IPS-18c (cell line): ENCODE data around the gene ZNF697.

ENCODE experiments used
- H3K4me3 ChIP-seq: 2 replicates; pipeline ENCODE4 v1.7.0; 2013; ENCODE audit warnings: low read depth, mild to moderate bottlenecking, low read length, moderate library complexity; ENCODE audit not compliant: insufficient read depth
- H3K9me3 ChIP-seq: one replicate; pipeline ENCODE4 v1.6.1; 2013; ENCODE audit warnings: mild to moderate bottlenecking, low read length, moderate library complexity; ENCODE audit not compliant: control insufficient read depth, insufficient read depth

The ZNF697 gene

DNA sequence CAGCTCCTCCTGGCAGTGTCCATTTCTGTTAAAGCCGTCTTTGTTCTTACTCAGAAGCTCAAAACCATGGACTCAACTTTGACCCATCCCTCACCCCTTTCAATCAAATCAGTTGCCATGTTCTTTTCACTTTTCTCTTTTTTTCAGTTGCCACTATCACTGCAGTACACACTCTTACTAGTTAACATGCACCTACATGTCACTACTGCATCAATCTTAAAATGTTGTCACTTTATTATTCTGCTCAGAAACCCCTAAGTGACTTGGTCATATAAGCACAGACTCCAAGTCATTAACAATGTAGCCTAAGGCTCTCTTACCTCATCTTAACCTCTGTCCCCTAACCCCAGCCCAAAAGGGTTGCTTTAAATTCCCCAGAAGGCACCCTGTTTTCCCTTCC is 9.0 kb downstream of the ZNF697 start:
- H3K4me3 ChIP-seq = no peak overlapping the region
- no peaks in the 10 kb centered on the region for H3K9me3 ChIP-seq

DNA sequence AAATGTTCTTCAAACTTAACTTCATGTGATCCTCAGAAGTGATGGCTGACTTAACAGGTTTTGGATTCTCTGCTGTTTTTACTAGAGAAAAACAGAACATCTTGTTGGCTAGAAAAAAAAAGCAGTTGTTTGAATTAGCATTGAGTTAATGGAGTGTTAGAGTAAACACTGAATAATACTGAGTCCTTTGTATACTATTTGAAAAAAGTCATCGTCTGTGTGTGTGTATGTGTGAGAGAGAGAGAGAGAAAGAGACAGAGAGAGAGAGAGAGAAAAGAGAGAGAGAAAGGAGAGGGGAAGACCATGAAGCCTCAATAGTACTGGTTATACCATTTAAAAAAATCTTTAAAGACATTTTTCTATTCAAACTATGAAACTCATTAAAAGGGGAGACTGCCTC is 10.4 kb downstream of the ZNF697 start:
- Histone ChIP-seq H3K9me3 (no peaks in the 10 kb centered on the region), H3K4me3 (no peak overlapping the region)

DNA sequence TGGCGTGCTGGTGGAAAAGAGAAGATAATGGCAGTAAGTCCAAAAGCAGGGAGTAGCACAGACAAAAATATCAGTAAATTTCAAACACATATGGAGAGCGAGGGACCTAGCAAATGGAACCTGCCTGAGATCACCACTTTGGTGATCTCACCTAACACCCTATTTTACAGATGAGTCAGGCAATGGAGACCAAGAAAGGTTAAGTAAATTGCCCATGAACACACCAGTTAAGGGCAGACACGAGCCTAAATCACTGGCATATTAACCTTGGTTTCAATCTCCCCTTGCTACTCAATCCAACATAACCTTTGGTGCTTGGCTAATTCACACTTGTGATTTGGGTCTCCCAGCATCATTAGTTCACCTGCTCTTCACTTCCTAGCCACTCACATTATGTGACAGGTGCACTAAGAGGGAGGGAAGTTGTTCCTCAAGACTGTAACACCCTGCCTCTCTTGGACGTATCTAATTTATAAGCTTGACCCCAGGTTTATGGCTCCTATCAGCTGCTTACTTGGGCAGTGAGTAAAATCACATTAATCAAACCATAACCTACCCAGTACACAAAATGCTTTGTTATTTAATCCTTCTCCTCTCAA is 11.5 kb downstream of the ZNF697 start:
- Histone ChIP-seq H3K9me3 (no peaks in the 10 kb centered on the region), H3K4me3 (no peak overlapping the region)

DNA sequence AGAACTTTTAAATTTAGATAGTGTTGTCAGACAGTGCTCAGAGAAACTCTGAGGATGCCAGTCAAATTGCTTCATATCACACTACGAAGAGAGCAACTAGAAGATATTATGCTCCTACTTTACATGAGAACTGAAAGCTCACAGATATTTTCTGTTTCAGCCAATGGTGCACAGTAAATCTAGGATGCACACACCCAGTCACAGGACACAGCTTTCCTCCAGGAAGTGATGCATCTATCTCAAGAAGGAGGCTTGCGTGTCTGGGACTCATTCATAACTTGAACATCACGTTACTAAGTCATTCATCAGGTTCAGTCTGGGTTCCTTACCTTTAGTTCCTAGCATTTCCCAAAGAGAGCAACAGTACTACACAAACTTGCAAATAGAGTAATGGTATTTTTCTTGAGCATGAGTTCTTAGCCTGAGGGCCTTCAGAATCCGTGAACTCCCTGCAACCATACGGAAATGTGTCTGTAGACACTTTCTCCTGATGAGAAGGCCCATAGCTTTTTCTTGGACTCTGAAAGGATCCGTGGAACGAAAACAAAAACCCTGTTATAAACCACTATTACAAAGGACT is 12.2 kb downstream of the ZNF697 start:
- H3K9me3 ChIP-seq = no peaks in the 10 kb centered on the region
- H3K4me3 ChIP-seq = no peak overlapping the region

DNA sequence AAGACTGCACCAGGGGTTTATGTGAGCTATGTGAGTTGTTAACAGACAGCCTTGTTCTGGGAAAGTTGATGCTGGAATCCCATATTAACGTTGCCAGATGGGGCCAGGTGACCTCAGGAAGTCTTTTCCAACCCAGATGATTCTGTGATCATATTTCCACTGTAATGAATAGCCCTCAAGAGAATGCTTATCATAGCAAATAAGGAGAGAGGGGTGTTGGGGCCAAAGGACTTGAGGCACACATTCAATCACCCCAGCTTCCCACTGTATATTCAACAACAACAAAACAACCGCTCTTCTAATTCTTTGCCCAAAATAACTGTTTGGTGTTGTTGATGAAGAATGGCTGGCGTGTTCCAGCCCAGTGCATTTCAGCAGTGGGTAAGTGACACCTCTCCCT is 14.1 kb downstream of the ZNF697 start:
- no peaks in the 10 kb centered on the region for H3K9me3 ChIP-seq

DNA sequence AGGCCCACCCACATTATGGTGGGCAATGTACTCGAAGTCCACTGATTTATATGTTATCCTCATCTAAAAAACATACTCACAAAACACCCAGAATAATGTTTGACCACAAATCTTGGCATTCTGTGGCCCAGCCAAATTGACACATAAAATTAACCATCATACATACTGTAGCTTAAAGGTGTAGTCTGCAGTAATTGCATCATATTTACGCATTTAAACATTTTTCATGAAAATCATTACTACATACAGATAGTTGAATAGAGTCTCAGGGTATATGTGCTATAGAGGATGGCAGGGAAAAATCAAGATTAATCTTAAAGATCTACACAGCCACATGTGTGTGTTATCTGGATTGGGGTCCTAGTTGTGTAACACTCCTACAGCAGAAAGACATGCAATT is 14.5 kb downstream of the ZNF697 start:
- no peak overlapping the region for H3K4me3 ChIP-seq
- H3K9me3 ChIP-seq = no peaks in the 10 kb centered on the region

More for the DNA sequence above, 14.1 kb downstream of the ZNF697 start:
- H3K4me3 ChIP-seq = no peak overlapping the region

DNA sequence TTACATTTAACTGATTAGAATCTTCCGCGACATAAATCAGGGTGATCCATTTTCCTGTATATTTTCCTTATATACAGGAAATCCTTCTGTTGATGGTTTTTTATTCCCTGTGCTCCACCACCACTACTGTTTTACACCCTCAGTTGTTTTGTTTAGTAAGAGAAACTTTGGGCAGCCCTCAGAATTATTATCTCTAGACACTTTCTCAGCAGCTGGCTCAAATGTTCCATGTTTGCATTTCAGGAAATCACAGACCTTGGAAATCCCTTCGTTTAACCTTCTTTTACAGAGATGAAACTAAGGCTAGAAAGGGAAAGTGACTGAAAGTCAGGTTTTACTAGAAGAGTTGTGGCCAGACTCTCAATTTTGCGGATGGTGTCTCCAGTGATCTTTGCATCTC is 15.2 kb downstream of the ZNF697 start:
- H3K4me3 ChIP-seq = no peak overlapping the region
- no peaks in the 10 kb centered on the region for H3K9me3 ChIP-seq

DNA sequence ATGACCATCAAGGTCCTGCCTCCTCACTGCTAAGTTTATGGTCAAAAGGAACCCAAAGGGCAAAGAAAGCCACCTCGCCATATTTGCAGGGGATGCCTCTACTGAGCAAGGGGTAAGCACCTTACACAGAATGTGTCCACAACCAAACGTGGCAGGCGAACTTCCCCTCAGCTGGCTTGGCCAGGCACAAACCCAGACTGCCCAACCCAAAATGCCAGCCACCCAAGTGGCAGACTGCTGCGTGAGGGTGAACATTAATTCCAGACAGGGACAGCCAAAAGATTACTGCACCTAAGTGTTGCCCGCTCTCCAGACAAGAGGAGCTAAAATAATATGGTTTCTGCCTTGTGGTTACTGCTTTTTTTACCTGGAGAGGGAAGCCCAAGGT is 16.0 kb downstream of the ZNF697 start:
- H3K4me3 ChIP-seq = no peak overlapping the region
- no peaks in the 10 kb centered on the region for H3K9me3 ChIP-seq

DNA sequence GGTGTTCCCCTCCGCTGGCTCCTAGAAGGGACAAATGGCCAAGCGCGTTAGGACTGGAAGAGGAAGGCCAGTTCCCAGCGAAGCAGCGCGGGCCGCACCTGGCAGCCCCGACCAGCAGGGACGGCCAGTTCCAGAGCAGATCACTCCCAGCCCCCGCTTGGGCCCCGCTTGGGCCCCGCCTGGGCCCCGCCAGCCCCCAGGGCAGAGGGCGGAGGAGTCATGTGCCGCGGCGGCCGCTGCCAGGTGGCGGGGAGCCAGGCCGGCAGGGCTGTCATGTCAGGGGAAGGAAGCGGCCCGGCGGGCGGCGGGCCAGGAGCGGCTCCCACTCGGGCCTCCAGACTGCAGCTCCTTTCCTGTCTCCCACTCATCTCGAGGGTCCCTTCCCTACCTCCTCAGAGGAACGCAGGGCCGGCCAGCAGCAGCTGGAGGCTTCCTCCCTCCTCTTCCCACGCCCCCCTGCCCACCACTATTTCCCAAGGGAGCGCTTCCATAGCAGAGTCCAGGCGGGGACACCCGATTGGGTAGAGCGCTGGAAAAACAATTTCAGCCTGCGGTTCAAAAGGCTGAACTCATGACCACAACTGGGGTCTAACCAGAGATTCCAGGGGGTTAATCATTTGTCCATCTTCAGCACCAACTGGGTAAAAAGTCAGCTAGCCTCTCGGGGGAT is 16.5 kb downstream of the ZNF697 start:
- Histone ChIP-seq H3K9me3 (no peaks in the 10 kb centered on the region), H3K4me3 (no peak overlapping the region)

DNA sequence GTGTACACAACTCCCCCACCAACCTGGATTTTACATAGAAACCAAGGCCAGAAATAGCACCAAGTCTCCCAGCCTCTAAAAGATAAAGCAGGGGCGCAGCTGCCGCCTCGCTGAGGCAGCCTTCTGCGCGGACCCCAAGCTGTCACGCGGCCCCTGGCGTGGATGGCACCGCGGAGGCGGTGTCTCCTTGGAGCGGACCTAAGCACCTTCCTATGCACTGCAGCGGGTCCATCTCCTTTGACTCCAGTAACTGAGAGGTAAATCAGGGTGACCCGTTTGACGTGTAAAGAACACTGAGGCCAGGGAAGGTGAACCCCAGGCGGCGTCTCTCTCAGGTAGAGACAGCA is 17.0 kb downstream of the ZNF697 start:
- Histone ChIP-seq H3K4me3 (no peak overlapping the region), H3K9me3 (no peaks in the 10 kb centered on the region)

DNA sequence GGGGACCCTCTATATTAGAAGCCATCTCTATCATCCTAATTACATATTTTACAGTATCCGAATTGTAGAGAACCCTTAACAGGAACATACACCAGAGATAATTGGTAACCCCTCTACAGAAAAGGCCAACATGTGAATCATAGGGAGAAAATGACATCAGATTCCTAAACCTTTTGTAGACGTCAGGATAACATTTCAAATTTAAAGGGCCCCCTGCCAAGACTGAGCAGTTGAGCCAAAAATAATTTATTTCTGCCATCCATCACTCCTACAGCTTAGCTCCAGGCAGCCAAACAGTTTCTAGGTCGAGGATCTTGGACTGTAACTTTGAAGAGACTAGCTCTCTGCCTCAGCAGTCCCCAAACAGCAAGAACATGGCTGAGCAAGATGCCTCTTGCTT is 21.2 kb downstream of the ZNF697 start:
- H3K9me3 ChIP-seq = peaks cover 2% of the 10 kb centered on the region

DNA sequence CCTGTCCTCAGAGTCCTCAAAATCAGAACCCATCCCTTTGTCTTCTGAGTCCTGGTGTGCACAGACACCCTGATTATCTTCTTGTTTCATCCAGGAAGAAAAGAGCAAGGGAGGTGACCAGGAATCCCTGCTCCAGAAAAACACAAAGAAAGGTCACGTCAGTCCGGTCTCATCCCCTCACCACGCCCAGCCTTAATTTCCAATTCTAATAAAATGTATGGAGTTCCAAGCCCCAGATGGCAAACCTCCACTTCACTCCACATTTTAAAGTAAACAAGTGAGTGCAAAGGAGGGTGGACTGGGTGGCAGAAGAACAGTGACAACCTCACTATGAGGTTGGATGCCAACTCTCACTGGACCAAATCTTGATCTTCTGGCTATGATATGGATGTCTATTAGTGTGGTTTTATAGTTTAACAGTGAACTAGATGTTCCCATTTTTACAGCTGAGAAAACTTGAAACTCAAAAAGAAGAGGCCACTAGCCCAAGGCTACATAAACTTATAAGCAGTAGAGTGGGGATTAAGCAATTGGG is 22.0 kb downstream of the ZNF697 start:
- Histone ChIP-seq H3K4me3 (no peak overlapping the region), H3K9me3 (peaks cover 2% of the 10 kb centered on the region)

More for the DNA sequence above, 21.2 kb downstream of the ZNF697 start:
- no peak overlapping the region for H3K4me3 ChIP-seq

DNA sequence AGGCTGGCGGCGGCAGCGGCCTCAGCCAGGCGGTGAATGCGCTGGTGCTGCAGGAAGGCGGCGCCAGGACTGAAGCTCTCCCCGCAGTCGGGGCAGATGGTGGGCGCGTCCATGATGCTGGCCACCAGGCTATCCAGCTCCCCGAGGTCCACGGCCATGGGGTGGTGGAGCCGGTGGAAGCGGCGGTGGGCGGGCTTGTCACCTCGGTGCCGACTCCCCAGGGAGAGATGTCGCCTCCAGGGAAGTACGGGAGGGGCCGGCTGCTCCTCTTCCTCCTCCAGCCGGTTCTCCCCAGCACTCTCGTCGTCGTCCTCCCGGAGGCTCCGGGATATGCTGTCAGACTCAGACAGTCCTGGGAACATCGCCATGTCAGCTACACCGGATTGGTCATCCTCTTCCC is 24.4 kb downstream of the ZNF697 start:
- H3K4me3 ChIP-seq = no peak overlapping the region
- peaks cover 2% of the 10 kb centered on the region for H3K9me3 ChIP-seq

DNA sequence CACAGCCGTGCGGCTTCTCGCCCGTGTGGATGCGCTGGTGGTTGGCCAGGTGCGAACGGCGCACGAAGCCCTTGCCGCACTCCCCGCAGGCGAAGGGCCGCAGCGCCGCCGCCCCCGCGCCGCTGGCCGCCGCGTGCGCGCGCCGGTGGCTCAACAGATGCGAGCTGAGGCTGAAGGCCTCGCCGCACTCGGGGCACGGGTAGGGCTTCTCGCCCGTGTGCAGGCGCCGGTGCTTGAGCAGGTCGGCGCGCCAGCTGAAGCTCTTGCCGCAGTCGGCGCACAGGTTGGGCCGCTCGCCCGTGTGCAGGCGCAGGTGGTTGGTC is 24.9 kb downstream of the ZNF697 start:
- peaks cover 2% of the 10 kb centered on the region for H3K9me3 ChIP-seq
- no peak overlapping the region for H3K4me3 ChIP-seq

DNA sequence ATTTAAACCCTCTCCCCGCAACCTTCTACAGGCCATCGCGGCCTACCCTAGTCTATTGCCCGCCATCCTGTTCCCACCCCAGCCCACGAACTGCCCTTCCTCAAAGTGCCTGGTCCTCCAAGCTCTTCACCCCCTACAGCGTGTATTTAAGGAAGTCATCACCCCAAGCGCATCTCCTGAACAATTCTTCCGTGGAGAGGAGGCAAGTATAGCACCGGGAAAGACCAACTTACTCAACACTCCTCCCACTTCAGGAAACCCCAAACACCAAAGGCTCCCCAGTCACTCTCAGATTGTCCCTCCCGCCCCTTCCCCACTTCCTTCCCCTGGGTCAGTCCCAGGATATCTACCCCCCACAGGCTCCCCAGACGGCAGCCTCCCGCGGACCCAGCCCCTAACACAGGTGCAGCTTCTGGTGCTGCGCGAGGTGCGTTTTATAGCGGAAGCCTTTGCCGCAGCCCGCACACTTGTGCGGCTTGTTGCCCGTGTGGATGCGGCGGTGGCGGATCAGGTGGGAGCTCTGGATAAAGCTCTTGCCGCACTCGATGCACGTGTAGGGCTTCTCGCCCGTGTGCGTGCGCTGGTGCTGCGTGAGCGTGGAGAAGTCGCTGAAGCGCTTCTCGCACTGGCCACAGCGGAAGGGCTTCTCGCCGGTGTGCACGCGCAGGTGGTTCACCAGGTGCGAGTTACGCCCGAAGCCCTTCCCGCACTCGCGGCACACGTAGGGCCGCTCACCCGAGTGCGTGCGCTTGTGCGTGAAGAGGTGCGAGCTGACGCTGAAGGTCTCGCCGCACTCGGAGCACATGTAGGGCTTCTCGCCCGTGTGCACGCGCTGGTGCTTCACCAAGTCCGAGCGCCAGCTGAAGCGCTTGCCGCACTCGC is 25.5 kb downstream of the ZNF697 start:
- Histone ChIP-seq H3K9me3 (peaks cover 2% of the 10 kb centered on the region), H3K4me3 (no peak overlapping the region)

DNA sequence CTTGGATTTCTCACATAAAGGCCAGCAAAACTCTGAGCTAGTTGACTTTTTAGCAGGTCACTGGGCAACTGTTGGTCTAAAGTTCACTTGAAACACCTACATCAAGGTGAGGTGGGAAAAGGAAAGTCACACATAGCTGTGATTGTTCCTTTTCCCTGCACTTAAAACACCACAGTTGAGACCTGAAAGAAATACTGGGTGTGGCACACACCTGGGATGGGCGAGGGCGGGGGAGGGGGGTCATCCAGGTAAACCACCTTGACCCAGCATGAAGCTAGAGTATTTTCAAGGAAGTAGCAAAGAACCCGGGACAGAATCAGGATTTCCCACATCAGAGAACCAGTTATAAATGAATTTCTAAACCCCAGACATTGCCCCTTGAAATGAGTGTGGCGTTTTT is 26.4 kb downstream of the ZNF697 start:
- peaks cover 2% of the 10 kb centered on the region for H3K9me3 ChIP-seq

DNA sequence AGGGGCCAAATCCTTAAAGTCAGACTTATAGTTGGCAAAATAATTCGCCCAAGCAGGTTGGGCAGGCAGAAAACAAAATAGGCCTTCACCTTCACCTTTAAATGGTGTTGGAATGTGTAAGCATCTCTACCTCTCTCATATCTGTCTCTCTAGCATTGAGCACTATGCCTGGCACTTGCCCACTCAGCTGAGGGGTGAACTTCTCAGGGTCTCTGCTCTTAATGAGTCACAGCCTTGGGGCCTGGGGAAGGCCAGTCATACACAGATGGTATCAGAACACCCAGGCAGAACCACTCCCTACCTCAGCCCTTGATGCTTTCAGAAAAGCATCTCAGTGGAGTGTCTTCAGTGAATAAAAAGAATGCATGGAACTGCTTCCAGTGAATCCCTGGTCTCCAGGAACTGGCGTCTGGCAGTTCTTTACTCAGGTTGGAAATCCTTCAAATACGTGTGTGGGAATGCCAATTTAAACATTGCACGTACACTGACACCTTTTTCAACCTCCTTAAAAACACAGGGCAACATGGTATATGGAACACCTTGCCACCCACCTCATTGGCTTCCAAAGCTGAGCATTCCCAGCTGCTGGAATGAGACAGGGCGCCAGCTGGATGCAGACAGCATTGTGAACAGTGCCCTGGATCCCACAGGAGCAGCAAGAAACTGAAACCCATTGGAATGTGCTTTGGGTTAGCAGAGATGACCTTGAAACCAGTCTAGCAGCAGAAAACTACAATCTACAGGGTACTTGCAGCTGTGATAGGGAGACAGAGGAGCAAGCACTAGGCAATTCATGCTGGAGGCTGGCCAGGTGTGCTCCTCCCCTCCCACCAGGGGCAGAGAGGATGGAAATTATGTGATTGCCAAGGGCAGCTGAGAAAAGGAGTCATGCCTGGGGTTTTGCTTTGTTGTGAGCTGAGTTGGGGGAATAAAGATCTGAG is 30.0 kb downstream of the ZNF697 start:
- H3K9me3 ChIP-seq = peaks cover 2% of the 10 kb centered on the region
- H3K4me3 ChIP-seq = no peak overlapping the region

More for the DNA sequence above, 26.4 kb downstream of the ZNF697 start:
- H3K4me3 ChIP-seq = no peak overlapping the region
